PC-3 (cell line): ENCODE results near the gene ADORA2A. TPM values are rescaled to one million over a fixed set of nuclear protein-coding genes. Genes with fewer than 3 reads are reported as not detected.

Experiments
- ATAC-seq: fragments of 200-7000 bp; cut with Tn5 transposase; 2 replicates; pipeline ENCODE4 v1.9.1; 2020; ENCODE audit warnings: mild to moderate bottlenecking, moderate library complexity
- BruUV-seq: library from RNA; stranded (reverse); fragments of 400-500 nt; replicated peaks from 2 replicates; lab custom pipeline; 2021; lab: Mats Ljungman, UMichigan
- CTCF ChIA-PET: fragments of 300-600 bp; sonication (Branson Sonifier 250); formaldehyde crosslinking; loops from one replicate; lab custom pipeline; 2022; ENCODE audit warnings: antibody characterized with exemption; lab: Charles Lee
- POLR2A ChIA-PET: fragments of 300-600 bp; sonication (Branson Sonifier 250); formaldehyde crosslinking; loops from one replicate; lab custom pipeline; 2022; ENCODE audit warnings: antibody characterized with exemption; ENCODE audit not compliant: unreplicated experiment; lab: Charles Lee
- DNase-seq: peaks from one replicate; pipeline ENCODE4 v3.0.0-alpha.2; 2015
- H2AFZ ChIP-seq: fragments of 300-600 bp; sonication (generic); 2 replicates; pipeline ENCODE4 v1.6.0; 2016; ENCODE audit warnings: antibody characterized with exemption, low read length
- H3F3A ChIP-seq: fragments of 300-600 bp; sonication (generic); one replicate; pipeline ENCODE4 v1.6.0; 2017; ENCODE audit warnings: antibody characterized with exemption, low read length, control low read depth, mild to moderate bottlenecking; ENCODE audit not compliant: unreplicated experiment
- H3K27ac ChIP-seq: fragments of 300-600 bp; sonication (generic); 2 replicates; pipeline ENCODE4 v1.5.1; 2016; ENCODE audit warnings: mild to moderate bottlenecking, low read length
- H3K27me3 ChIP-seq: fragments of 300-600 bp; sonication (generic); 2 replicates; pipeline ENCODE4 v1.6.1; 2016; ENCODE audit warnings: low read length, mixed read lengths
- H3K36me3 ChIP-seq: fragments of 300-600 bp; sonication (generic); 2 replicates; pipeline ENCODE4 v1.6.1; 2016; ENCODE audit warnings: low read depth, mixed run types, low read length, mixed read lengths
- H3K4me1 ChIP-seq: fragments of 300-600 bp; sonication (generic); 2 replicates; pipeline ENCODE4 v1.5.1; 2016; ENCODE audit warnings: low read length; ENCODE audit not compliant: insufficient read depth
- H3K4me2 ChIP-seq: fragments of 300-600 bp; sonication (generic); 2 replicates; pipeline ENCODE4 v1.6.0; 2016; ENCODE audit warnings: low read length
- H3K4me3 ChIP-seq: fragments of 300-600 bp; sonication (generic); 2 replicates; pipeline ENCODE4 v1.5.1; 2016; ENCODE audit warnings: mild to moderate bottlenecking, low read length, mixed read lengths
- H3K79me2 ChIP-seq: fragments of 300-600 bp; sonication (generic); 2 replicates; pipeline ENCODE4 v1.6.1; 2017; ENCODE audit warnings: low read length, mixed read lengths
- H3K9ac ChIP-seq: fragments of 300-600 bp; sonication (generic); 2 replicates; pipeline ENCODE4 v1.6.0; 2016; ENCODE audit warnings: mild to moderate bottlenecking, low read length
- H3K9me2 ChIP-seq: fragments of 300-600 bp; sonication (generic); replicated peaks from 2 replicates; pipeline ENCODE4 v1.6.1; 2016; ENCODE audit warnings: mixed run types, low read length, mixed read lengths
- H3K9me3 ChIP-seq: fragments of 300-600 bp; sonication (generic); 2 replicates; pipeline ENCODE4 v1.6.1; 2016; ENCODE audit warnings: low read length, mixed read lengths
- H4K20me1 ChIP-seq: fragments of 300-600 bp; sonication (generic); 2 replicates; pipeline ENCODE4 v1.6.1; 2016; ENCODE audit warnings: low read length, mixed read lengths
- EZH2 ChIP-seq: fragments of 300-600 bp; sonication (generic); IDR thresholded peaks from one replicate; pipeline ENCODE4 v1.6.1; 2017; ENCODE audit warnings: antibody characterized with exemption, mild to moderate bottlenecking, low read length; ENCODE audit not compliant: unreplicated experiment
- EZH2phosphoT487 ChIP-seq: fragments of 300-600 bp; sonication (generic); IDR thresholded peaks from 2 replicates; pipeline ENCODE4 v1.6.1; 2018; ENCODE audit warnings: mild to moderate bottlenecking, antibody characterized with exemption, low read length, borderline replicate concordance
- intact Hi-C: fragments of 100-400 bp; cut with micrococcal nuclease; formaldehyde crosslinking; loops from 2 replicates; pipeline ENCODE4 v1.9.0; 2023
- total RNA-seq: library from RNA; depleted of rRNA; stranded (reverse); fragments of >200 nt; gene quantifications from 2 replicates; pipeline ENCODE4 v1.2.3, GENCODE V29; 2014
- TF ChIP-seq, protein P1 (sequence below): fragments of 300-600 bp; sonication (generic); conservative IDR thresholded peaks from 2 replicates; pipeline ENCODE4 v1.5.1; 2017; ENCODE audit warnings: antibody characterized with exemption, low read depth, mild to moderate bottlenecking, low read length

Gene ADORA2A
- total RNA-seq, 1 experiment from 2014 or later = 1.7 TPM

DNA sequence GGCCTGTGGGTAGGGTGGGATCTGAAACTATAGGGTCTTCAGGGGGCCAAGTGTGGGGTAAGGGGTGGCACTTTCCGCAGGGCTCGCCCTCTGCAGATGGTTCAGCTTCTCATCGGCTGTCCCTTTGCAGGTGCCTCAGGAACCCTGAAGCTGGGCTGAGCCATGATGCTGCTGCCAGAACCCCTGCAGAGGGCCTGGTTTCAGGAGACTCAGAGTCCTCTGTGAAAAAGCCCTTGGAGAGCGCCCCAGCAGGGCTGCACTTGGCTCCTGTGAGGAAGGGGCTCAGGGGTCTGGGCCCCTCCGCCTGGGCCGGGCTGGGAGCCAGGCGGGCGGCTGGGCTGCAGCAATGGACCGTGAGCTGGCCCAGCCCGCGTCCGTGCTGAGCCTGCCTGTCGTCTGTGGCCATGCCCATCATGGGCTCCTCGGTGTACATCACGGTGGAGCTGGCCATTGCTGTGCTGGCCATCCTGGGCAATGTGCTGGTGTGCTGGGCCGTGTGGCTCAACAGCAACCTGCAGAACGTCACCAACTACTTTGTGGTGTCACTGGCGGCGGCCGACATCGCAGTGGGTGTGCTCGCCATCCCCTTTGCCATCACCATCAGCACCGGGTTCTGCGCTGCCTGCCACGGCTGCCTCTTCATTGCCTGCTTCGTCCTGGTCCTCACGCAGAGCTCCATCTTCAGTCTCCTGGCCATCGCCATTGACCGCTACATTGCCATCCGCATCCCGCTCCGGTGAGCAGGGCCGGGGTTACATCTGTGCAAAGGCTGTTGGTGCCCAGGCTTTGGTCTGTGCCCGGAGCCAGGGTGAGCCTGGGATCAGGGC is 5.8 kb downstream of the ADORA2A start:
- no peaks in the 10 kb centered on the region for H3K9me2 ChIP-seq
- no peak for DNase-seq
- H3K27me3 ChIP-seq = no peaks in the 10 kb centered on the region
- no peaks in the 10 kb centered on the region for H3F3A ChIP-seq
- no peaks in the 10 kb centered on the region for H3K9me3 ChIP-seq
- H3K4me2 ChIP-seq = no peak overlapping the region
- no peak overlapping the region for H3K9ac ChIP-seq
- intact Hi-C loops = no loop called here
- ChIA-PET CTCF (no interaction called here), POLR2A (no interaction called here)
- no peak overlapping the region for H3K4me3 ChIP-seq
- no peak overlapping the region for H3K27ac ChIP-seq
- no peak for TF ChIP-seq EZH2
- TF ChIP-seq, protein P1, sequence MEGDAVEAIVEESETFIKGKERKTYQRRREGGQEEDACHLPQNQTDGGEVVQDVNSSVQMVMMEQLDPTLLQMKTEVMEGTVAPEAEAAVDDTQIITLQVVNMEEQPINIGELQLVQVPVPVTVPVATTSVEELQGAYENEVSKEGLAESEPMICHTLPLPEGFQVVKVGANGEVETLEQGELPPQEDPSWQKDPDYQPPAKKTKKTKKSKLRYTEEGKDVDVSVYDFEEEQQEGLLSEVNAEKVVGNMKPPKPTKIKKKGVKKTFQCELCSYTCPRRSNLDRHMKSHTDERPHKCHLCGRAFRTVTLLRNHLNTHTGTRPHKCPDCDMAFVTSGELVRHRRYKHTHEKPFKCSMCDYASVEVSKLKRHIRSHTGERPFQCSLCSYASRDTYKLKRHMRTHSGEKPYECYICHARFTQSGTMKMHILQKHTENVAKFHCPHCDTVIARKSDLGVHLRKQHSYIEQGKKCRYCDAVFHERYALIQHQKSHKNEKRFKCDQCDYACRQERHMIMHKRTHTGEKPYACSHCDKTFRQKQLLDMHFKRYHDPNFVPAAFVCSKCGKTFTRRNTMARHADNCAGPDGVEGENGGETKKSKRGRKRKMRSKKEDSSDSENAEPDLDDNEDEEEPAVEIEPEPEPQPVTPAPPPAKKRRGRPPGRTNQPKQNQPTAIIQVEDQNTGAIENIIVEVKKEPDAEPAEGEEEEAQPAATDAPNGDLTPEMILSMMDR = no peak
- no peak for TF ChIP-seq EZH2phosphoT487
- peaks cover 3% of the 10 kb centered on the region; the same call in 1 of the 2 replicates for H3K4me1 ChIP-seq
- H3K36me3 ChIP-seq = no peaks in the 10 kb centered on the region
- H4K20me1 ChIP-seq = no peaks in the 10 kb centered on the region
- ATAC-seq = no peak
- no TSS peak for BruUV-seq
- no peak overlapping the region for H2AFZ ChIP-seq
- H3K79me2 ChIP-seq = no peaks in the 10 kb centered on the region

DNA sequence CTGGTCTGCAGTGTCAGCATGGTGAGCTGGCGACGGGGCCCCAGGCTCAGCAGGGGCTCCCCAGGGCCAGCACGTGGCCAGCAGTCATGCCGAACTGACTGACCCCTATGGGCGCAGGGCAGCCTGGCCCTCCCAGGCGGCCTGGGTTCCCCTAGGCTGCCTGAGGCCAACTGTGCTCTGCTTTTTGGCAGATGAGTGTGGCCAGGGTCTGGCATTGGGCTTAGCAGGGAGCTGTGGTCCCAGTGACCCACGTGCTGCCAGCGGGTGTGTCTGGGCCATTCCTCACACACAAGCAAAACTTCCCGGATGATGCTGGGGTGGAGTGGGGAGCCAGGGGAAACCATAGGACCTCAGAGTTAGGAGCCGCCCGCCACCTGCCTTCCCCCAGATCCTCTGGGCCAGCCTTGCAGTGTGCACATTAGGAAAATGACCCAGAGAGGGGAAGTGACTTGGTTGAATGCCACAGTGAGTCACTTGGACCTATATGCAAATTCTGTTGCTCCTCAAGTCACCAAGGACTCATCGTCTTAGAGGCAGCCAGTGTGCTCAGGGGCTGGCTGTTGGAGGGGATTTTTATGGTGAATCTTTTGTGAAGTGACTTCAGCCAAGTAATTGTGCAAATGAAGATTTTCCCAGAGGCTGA is 6.5 kb downstream of the ADORA2A start:
- Histone ChIP-seq H3F3A (no peaks in the 10 kb centered on the region), H3K9me3 (no peaks in the 10 kb centered on the region), H3K27me3 (no peaks in the 10 kb centered on the region), H3K9ac (no peak overlapping the region), H4K20me1 (no peaks in the 10 kb centered on the region), H3K4me1 (peaks cover 3% of the 10 kb centered on the region; the same call in 1 of the 2 replicates), H3K4me2 (no peak overlapping the region), H3K27ac (no peak overlapping the region), H3K9me2 (no peaks in the 10 kb centered on the region), H3K36me3 (no peaks in the 10 kb centered on the region), H2AFZ (no peak overlapping the region), H3K4me3 (no peak overlapping the region), H3K79me2 (no peaks in the 10 kb centered on the region)
- DNase-seq = peak; percentile 59
- no TSS peak for BruUV-seq
- ChIA-PET POLR2A (no interaction called here), CTCF (no interaction called here)
- ATAC-seq = peak; percentile 52; the same call in 1 of the 2 replicates
- TF ChIP-seq EZH2phosphoT487 = no peak
- no peak for TF ChIP-seq EZH2
- TF ChIP-seq, protein P1 = no peak
- intact Hi-C loops = no loop called here
